ENCODE data around the gene MINK1. TPM values are rescaled to one million over a fixed set of nuclear protein-coding genes. Genes with fewer than 3 reads are reported as not detected.
"Not testable (repeated sequence)": the region's sequence is repeated elsewhere in the genome, so short reads cannot be mapped to it uniquely, and the experiment has no call there.

Gene MINK1
- total RNA-seq, 6 donors from 2014 or later = 52.3 to 311 (median 136) TPM

GRCh38 chr17:4921320-4921719 lies 88.2 kb downstream of the MINK1 start:
- DNase-seq (no peak), ATAC-seq (ENCODE audit: low FRiP score in 2 of 2) (no peak)
- Histone ChIP-seq H3K4me3 (no peak overlapping the region), H3K27ac (no peak overlapping the region), H3K36me3 (no peaks in the 10 kb centered on the region), H3K4me1 (peaks cover 0 to 10% (median 3%) of the 10 kb centered on the region in 4 donors), H3K27me3 (no peaks in the 10 kb centered on the region), H3K9me3 (no peaks in the 10 kb centered on the region)
- TF ChIP-seq EP300 (IDR thresholded peaks at IDR 0.05) (no peak), CTCF (IDR thresholded peaks at IDR 0.05) (no peak), POLR2AphosphoS5 (IDR thresholded peaks at IDR 0.05) (no peak), POLR2A (IDR thresholded peaks at IDR 0.05) (no peak)
- WGBS, 2 donors = 91 to 96% methylated on average over 4 of the region's 4 CpGs

- not testable (repeated sequence) for DNase-seq
Observed at GRCh38 chr17:4926577-4927335, 93.6 kb downstream of the MINK1 start.

GRCh38 chr17:4928881-4929280 lies 95.7 kb downstream of the MINK1 start:
- TF ChIP-seq POLR2A (IDR thresholded peaks at IDR 0.05) = no peak
- TF ChIP-seq POLR2AphosphoS5 (IDR thresholded peaks at IDR 0.05) = no peak
- no peak for ATAC-seq (ENCODE audit: low FRiP score in 2 of 2)
- DNase-seq = peak in 1 of 2 donors; percentile 68
- no peaks in the 10 kb centered on the region for H3K27me3 ChIP-seq
- WGBS, 2 donors = 96 to 97% methylated on average over 18 of the region's 18 CpGs
- H3K4me1 ChIP-seq = peaks cover under 1 to 4% (median 1%) of the 10 kb centered on the region in 4 donors
- no peaks in the 10 kb centered on the region for H3K36me3 ChIP-seq
- H3K9me3 ChIP-seq = no peaks in the 10 kb centered on the region
- no peak overlapping the region for H3K4me3 ChIP-seq
- no peak overlapping the region for H3K27ac ChIP-seq

More at GRCh38 chr17:4926577-4927335, 93.6 kb downstream of the MINK1 start:
- H3K4me3 ChIP-seq; ATAC-seq (ENCODE audit: low FRiP score in 2 of 2); H3K36me3 ChIP-seq; H3K27me3 ChIP-seq; H3K27ac ChIP-seq; H3K9me3 ChIP-seq; H3K4me1 ChIP-seq: not testable (repeated sequence)
- 88 to 89% methylated on average over 19 to 24 of the region's 24 CpGs for WGBS, 2 donors

- no peak for ATAC-seq (ENCODE audit: low FRiP score in 2 of 2)
Observed at GRCh38 chr17:4931963-4932362, 98.8 kb downstream of the MINK1 start, which contains the start of gene GP1BA. Gene GP1BA, plus strand, starts transcription at chr17:4932277. Its CDS starts 328 bp downstream, at chr17:4932605.

GRCh38 chr17:4932756-4933155 lies 99.6 kb downstream of the MINK1 start:
- Histone ChIP-seq H3K4me1 (peaks cover 5 to 14% (median 8%) of the 10 kb centered on the region in 4 donors), H3K9me3 (no peaks in the 10 kb centered on the region), H3K27me3 (no peaks in the 10 kb centered on the region), H3K27ac (no peak overlapping the region), H3K36me3 (peaks cover 8 to 17% (median 12%) of the 10 kb centered on the region in 4 donors), H3K4me3 (no peak overlapping the region)
- ATAC-seq (ENCODE audit: low FRiP score in 2 of 2) = no peak
- DNase-seq = no peak
- WGBS, 2 donors = 90 to 94% methylated on average over 8 to 12 of the region's 12 CpGs
- TF ChIP-seq POLR2AphosphoS5 (IDR thresholded peaks at IDR 0.05) = no peak
- no peak for TF ChIP-seq CTCF (IDR thresholded peaks at IDR 0.05)
- no peak for TF ChIP-seq EP300 (IDR thresholded peaks at IDR 0.05)
- no peak for TF ChIP-seq POLR2A (IDR thresholded peaks at IDR 0.05)

More at GRCh38 chr17:4931963-4932362, 98.8 kb downstream of the MINK1 start, which contains the start of gene GP1BA:
- peaks cover 5 to 13% (median 8%) of the 10 kb centered on the region in 4 donors for H3K4me1 ChIP-seq
- H3K9me3 ChIP-seq = no peaks in the 10 kb centered on the region
- H3K27ac ChIP-seq = no peak within 1 kb of the TSS
- DNase-seq = no peak
- no peak for TF ChIP-seq CTCF (IDR thresholded peaks at IDR 0.05)
- TF ChIP-seq POLR2AphosphoS5 (IDR thresholded peaks at IDR 0.05) = no peak
- no peak for TF ChIP-seq POLR2A (IDR thresholded peaks at IDR 0.05)
- TF ChIP-seq EP300 (IDR thresholded peaks at IDR 0.05) = no peak
- no peaks in the 10 kb centered on the region for H3K27me3 ChIP-seq
- H3K4me3 ChIP-seq = no peak within 1 kb of the TSS
- WGBS, 2 donors = 75 to 80% methylated on average over 14 of the region's 14 CpGs
- H3K36me3 ChIP-seq = peaks cover 2 to 9% (median 4%) of the 10 kb centered on the region in 4 donors
